ENCODE measurements around the gene PRRC2B. TPM values are rescaled to one million over a fixed set of nuclear protein-coding genes. Genes with fewer than 3 reads are reported as not detected.
"Not testable (repeated sequence)": the region's sequence is repeated elsewhere in the genome, so short reads cannot be mapped to it uniquely, and the experiment has no call there.

PRRC2B gene
- total RNA-seq, 4 donors from 2014 or later = 102 to 198 (median 108) TPM

DNA sequence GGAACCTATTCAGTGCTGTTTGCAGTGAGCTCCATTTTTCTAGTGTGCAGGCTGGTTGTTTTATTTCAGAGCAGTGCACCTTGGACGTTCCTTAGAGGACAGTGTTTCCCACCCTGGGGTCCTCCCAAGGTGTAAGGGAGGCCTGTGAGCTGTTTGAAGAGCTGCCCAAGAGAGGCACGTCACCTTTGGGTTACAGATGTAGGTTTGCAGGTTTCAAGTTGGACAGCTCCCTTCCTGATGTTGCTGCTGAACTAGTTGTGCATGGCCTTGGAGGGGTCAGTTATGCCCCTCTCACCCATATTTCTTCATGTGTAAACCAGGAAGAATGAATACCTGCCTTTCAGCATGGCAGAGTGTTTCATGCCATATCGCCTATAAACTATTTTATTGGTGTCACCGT is 74.1 kb downstream of the PRRC2B start:
- Histone ChIP-seq H3K27me3 (no peaks in the 10 kb centered on the region), H3K36me3 (peaks cover 0 to 98% of the 10 kb centered on the region in 2 donors), H3K27ac (no peak overlapping the region), H3K9me3 (no peaks in the 10 kb centered on the region), H3K4me3 (no peak overlapping the region), H3K4me1 (peaks cover 0 to 3% (median 0%) of the 10 kb centered on the region in 3 donors)
- no peak for TF ChIP-seq POLR2A (IDR thresholded peaks at IDR 0.05)
- TF ChIP-seq, protein P1, sequence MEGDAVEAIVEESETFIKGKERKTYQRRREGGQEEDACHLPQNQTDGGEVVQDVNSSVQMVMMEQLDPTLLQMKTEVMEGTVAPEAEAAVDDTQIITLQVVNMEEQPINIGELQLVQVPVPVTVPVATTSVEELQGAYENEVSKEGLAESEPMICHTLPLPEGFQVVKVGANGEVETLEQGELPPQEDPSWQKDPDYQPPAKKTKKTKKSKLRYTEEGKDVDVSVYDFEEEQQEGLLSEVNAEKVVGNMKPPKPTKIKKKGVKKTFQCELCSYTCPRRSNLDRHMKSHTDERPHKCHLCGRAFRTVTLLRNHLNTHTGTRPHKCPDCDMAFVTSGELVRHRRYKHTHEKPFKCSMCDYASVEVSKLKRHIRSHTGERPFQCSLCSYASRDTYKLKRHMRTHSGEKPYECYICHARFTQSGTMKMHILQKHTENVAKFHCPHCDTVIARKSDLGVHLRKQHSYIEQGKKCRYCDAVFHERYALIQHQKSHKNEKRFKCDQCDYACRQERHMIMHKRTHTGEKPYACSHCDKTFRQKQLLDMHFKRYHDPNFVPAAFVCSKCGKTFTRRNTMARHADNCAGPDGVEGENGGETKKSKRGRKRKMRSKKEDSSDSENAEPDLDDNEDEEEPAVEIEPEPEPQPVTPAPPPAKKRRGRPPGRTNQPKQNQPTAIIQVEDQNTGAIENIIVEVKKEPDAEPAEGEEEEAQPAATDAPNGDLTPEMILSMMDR (IDR thresholded peaks at IDR 0.05) = no peak
- no peak for TF ChIP-seq POLR2AphosphoS5 (IDR thresholded peaks at IDR 0.05)
- TF ChIP-seq EP300 (IDR thresholded peaks at IDR 0.05) = no peak
- 88% methylated on average over 3 of the region's 4 CpGs; no CpG with 5 or more reads in 1 of the 2 donors for WGBS, 2 donors (ENCODE audit: low coverage in 1 of 2)
- no peak for ATAC-seq

DNA sequence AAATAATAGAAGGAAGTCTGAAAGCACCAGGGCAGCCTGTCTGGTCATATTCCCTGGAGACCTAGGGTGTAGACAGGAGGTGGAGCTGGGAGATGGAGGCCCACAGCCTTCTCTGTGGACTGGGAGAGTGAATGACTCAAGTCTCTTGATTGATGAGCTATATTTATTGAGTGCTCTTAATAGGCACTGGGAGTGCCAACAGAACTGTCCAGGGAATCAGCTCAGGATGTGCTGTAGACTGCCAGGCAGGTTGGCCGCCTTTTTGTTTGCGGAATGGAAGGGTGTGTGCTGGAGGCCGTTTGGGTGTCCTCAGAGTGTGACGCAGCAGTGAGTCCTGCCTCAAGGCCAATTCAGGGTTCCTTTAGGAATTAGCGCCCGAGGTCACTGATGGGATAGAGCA is 75.5 kb downstream of the PRRC2B start:
- Histone ChIP-seq H3K4me1 (peaks cover 0 to 3% (median 0%) of the 10 kb centered on the region in 3 donors), H3K9me3 (no peaks in the 10 kb centered on the region), H3K36me3 (peaks cover 0 to 100% of the 10 kb centered on the region in 2 donors), H3K27ac (no peak overlapping the region), H3K27me3 (no peaks in the 10 kb centered on the region), H3K4me3 (no peak overlapping the region)
- TF ChIP-seq POLR2AphosphoS5 (IDR thresholded peaks at IDR 0.05) (no peak), EP300 (IDR thresholded peaks at IDR 0.05) (no peak), POLR2A (IDR thresholded peaks at IDR 0.05) (no peak)
- TF ChIP-seq, protein P1 (IDR thresholded peaks at IDR 0.05) = no peak
- 93% methylated on average over 6 of the region's 6 CpGs; no CpG with 5 or more reads in 1 of the 2 donors for WGBS, 2 donors (ENCODE audit: low coverage in 1 of 2)
- no peak for ATAC-seq

DNA sequence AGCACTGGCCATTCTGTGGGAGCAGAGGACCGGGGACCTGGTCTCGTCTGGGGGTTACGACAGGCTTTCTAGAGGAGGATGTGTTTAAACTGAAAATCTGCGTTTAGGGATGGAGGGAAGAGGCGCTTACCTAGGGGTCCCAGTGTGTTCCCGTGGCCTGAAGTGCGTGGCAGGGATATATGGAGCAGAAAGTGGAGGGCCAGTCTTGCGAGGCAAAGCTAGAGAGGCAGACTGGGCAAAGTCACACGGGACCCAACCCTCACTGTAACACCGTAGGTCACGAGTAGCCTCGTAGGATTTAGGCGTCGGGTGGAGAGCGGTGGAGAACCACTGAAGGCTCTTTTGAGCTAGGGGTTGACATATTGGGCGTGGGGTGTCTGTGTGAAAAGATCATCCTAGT is 76.1 kb downstream of the PRRC2B start:
- TF ChIP-seq, protein P1 (IDR thresholded peaks at IDR 0.05) = no peak
- no peak for TF ChIP-seq EP300 (IDR thresholded peaks at IDR 0.05)
- no peak for TF ChIP-seq POLR2AphosphoS5 (IDR thresholded peaks at IDR 0.05)
- TF ChIP-seq POLR2A (IDR thresholded peaks at IDR 0.05) = no peak
- no peak for ATAC-seq

DNA sequence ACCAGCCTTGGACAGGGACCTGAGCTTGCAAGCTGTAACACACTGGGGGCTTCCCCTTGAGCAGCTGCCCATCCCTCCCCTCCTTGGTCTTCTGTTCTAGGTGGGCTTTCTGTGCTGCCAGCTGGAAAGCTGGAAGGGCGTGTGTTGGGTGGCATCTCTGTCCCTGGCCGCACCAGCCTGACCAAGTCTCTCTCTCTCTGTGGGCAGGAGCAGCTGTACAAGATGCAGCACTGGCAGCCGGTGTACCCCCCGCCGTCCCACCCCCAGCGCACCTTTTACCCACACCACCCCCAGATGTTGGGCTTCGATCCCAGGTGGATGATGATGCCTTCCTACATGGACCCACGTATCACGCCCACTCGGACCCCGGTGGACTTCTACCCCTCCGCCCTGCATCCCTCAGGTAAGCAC is 76.7 kb downstream of the PRRC2B start:
- peaks cover 0 to 3% (median 0%) of the 10 kb centered on the region in 3 donors for H3K4me1 ChIP-seq
- no peak for TF ChIP-seq POLR2AphosphoS5 (IDR thresholded peaks at IDR 0.05)
- no peak for TF ChIP-seq EP300 (IDR thresholded peaks at IDR 0.05)
- TF ChIP-seq, protein P1 (IDR thresholded peaks at IDR 0.05) = no peak
- no peak for TF ChIP-seq POLR2A (IDR thresholded peaks at IDR 0.05)
- ATAC-seq = no peak
- H3K36me3 ChIP-seq = peaks cover 0 to 100% of the 10 kb centered on the region in 2 donors
- H3K27me3 ChIP-seq = no peaks in the 10 kb centered on the region
- no peaks in the 10 kb centered on the region for H3K9me3 ChIP-seq
- no peak overlapping the region for H3K27ac ChIP-seq
- H3K4me3 ChIP-seq = no peak overlapping the region
- 100% methylated on average over 1 of the region's 12 CpGs for WGBS, 2 donors (ENCODE audit: low coverage in 1 of 2)

More for the DNA sequence above, 76.1 kb downstream of the PRRC2B start:
- Histone ChIP-seq H3K9me3 (no peaks in the 10 kb centered on the region), H3K27me3 (no peaks in the 10 kb centered on the region), H3K36me3 (peaks cover 0 to 100% of the 10 kb centered on the region in 2 donors), H3K27ac (no peak overlapping the region), H3K4me3 (no peak overlapping the region), H3K4me1 (peaks cover 0 to 3% (median 0%) of the 10 kb centered on the region in 3 donors)
- WGBS, 2 donors (ENCODE audit: low coverage in 1 of 2) = 92 to 93% methylated on average over 15 of the region's 16 CpGs

DNA sequence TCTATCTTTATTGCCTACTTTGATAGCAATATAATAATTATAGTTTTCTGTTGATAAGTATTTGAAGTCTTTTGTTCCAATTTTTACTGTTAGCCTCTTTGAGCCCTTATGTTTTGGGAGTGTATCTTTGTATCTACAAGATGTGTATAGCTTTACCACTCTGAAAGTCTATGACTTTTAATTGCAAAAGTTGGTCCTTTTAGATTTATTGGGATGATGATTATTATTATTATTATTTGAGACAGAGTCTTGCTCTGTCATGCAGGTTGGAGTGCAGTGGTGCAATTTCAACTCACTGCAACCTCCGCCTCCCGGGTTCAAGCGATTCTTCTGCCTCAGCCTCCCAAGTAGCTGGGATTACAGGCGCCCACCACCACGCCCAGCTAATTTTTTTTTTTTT is 78.2 kb downstream of the PRRC2B start:
- not testable (repeated sequence) for H3K4me1 ChIP-seq

More for the DNA sequence above, 78.2 kb downstream of the PRRC2B start:
- not testable (repeated sequence) for H3K27me3 ChIP-seq, H3K9me3 ChIP-seq, ATAC-seq, H3K27ac ChIP-seq, H3K4me3 ChIP-seq
- 100% methylated on average over 2 to 5 of the region's 5 CpGs for WGBS, 2 donors (ENCODE audit: low coverage in 1 of 2)
- H3K36me3 ChIP-seq = peaks cover 0 to 100% of the 10 kb centered on the region in 2 donors
